Gastrocnemius medialis (tissue), 4 donors: ENCODE data around the gene STXBP4. TPM values are rescaled to one million over a fixed set of nuclear protein-coding genes. Genes with fewer than 3 reads are reported as not detected.

Source experiments
- ATAC-seq, 2 donors: fragments of 150-250 bp; one replicate each; pipeline ENCODE4 v1.9.1; 2016
- DNase-seq, 2 donors: peaks; one replicate each; pipeline ENCODE4 v3.0.0-alpha.2; 2019
- H3K27ac ChIP-seq, 4 donors: fragments of 200-600 bp; sonication (generic); 1 replicate in 1 of 4; 2 replicates in 3 of 4; pipeline ENCODE4 v1.5.1; 2016 to 2018; ENCODE audit warnings: mild to moderate bottlenecking in 2 of 4, moderate library complexity in 1 of 4
- H3K27me3 ChIP-seq, 3 donors: fragments of 200-600 bp; sonication (generic) in 2 of 3; 1 replicate in 1 of 3; 2 replicates in 2 of 3; pipeline versions ENCODE4 v1.5.1 to v1.6.0; 2016 to 2019; ENCODE audit warnings: mild to moderate bottlenecking in 1 of 3, moderate library complexity in 1 of 3
- H3K36me3 ChIP-seq, 2 donors: fragments of 200-600 bp; sonication (generic) in 1 of 2; one replicate each; pipeline ENCODE4 v1.5.1; 2017 to 2018
- H3K4me1 ChIP-seq, 2 donors: fragments of 200-600 bp; sonication (generic) in 1 of 2; one replicate each; pipeline ENCODE4 v1.5.1; 2016 to 2017; ENCODE audit warnings: mild to moderate bottlenecking in 2 of 2
- H3K4me3 ChIP-seq, 4 donors: fragments of 200-600 bp; sonication (generic) in 3 of 4; 1 replicate in 1 of 4; 2 replicates in 3 of 4; pipeline ENCODE4 v1.5.1; 2016 to 2019; ENCODE audit warnings: mild to moderate bottlenecking in 2 of 4
- H3K9me3 ChIP-seq, 3 donors: fragments of 200-600 bp; sonication (generic) in 2 of 3; 1 replicate in 1 of 3; 2 replicates in 2 of 3; pipeline ENCODE4 v1.5.1; 2016 to 2019
- POLR2A ChIP-seq, 2 donors: fragments of 450-650 bp; IDR thresholded peaks; one replicate each; pipeline ENCODE4 v1.6.1; 2017; ENCODE audit warnings: antibody characterized with exemption in 2 of 2, mild to moderate bottlenecking in 2 of 2, moderate library complexity in 2 of 2
- in situ Hi-C, 4 donors: fragments of 200-750 bp; cut with MboI; loops; one replicate each; pipeline versions ENCODE4 v1.15.0 to v1.8.0; 2017; ENCODE audit warnings: low sequenced_read_pairs in 4 of 4
- intact Hi-C: fragments of 100-400 bp; cut with DNase I; formaldehyde crosslinking; loops from one replicate; pipeline ENCODE4 v1.15.1; 2023; ENCODE audit warnings: low total_unique reads
- total RNA-seq, 4 donors: library from RNA; depleted of rRNA; stranded (reverse); fragments of >200 nt; gene quantifications; one replicate each; pipeline versions ENCODE4 v1.1.0 to v1.2.3, GENCODE V29; 2016
- TF ChIP-seq, protein P1 (sequence below), 5 experiments: fragments of 450-650 bp in 3 of 5; fragments of 200-600 bp in 2 of 5; sonication (generic) in 2 of 5; IDR thresholded peaks in 4 of 5; conservative IDR thresholded peaks in 1 of 5; 1 replicate in 4 of 5; 2 replicates in 1 of 5; pipeline ENCODE4 v1.5.1; 2016 to 2019; ENCODE audit warnings: antibody characterized with exemption in 5 of 5, mild to moderate bottlenecking in 3 of 5, moderate library complexity in 3 of 5

Gene STXBP4
- total RNA-seq, 4 donors from 2014 or later: 1.4 to 20.7 (median 9.6) TPM

DNA sequence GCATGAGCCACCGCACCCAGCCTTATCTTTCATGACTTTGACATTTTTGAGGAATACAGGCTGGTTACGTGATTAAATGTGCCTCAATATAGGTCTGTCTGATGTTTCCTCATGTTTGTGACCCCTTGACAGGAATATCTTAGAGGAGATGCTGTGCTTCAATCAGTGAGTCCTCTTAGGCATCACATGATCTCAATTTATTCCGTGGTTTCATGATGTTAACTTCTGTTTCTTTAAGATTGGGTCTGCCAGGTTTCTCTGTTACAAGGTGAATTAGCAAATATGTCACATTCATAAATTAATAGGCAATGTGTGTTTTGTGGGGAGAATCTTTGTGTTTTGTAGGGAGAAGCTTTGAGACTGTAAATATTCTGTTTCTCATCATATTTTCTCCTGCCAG lies 3.3 kb downstream of the STXBP4 start:
- H3K9me3 ChIP-seq: no peaks in the 10 kb centered on the region
- DNase-seq: no peak
- in situ Hi-C loops (no loop called here), intact Hi-C loops (no loop called here)
- H3K36me3 ChIP-seq: no peaks in the 10 kb centered on the region
- H3K27me3 ChIP-seq: no peaks in the 10 kb centered on the region
- H3K4me3 ChIP-seq: no peak overlapping the region
- no peak overlapping the region for H3K27ac ChIP-seq
- TF ChIP-seq, protein P1, sequence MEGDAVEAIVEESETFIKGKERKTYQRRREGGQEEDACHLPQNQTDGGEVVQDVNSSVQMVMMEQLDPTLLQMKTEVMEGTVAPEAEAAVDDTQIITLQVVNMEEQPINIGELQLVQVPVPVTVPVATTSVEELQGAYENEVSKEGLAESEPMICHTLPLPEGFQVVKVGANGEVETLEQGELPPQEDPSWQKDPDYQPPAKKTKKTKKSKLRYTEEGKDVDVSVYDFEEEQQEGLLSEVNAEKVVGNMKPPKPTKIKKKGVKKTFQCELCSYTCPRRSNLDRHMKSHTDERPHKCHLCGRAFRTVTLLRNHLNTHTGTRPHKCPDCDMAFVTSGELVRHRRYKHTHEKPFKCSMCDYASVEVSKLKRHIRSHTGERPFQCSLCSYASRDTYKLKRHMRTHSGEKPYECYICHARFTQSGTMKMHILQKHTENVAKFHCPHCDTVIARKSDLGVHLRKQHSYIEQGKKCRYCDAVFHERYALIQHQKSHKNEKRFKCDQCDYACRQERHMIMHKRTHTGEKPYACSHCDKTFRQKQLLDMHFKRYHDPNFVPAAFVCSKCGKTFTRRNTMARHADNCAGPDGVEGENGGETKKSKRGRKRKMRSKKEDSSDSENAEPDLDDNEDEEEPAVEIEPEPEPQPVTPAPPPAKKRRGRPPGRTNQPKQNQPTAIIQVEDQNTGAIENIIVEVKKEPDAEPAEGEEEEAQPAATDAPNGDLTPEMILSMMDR (IDR thresholded peaks at IDR 0.05 in 4 of 5, conservative IDR thresholded peaks at IDR 0.05 in 1 of 5): no peak
- TF ChIP-seq POLR2A (IDR thresholded peaks at IDR 0.05): no peak
- no peak for ATAC-seq
- H3K4me1 ChIP-seq: peaks cover 16 to 26% of the 10 kb centered on the region in 2 donors

DNA sequence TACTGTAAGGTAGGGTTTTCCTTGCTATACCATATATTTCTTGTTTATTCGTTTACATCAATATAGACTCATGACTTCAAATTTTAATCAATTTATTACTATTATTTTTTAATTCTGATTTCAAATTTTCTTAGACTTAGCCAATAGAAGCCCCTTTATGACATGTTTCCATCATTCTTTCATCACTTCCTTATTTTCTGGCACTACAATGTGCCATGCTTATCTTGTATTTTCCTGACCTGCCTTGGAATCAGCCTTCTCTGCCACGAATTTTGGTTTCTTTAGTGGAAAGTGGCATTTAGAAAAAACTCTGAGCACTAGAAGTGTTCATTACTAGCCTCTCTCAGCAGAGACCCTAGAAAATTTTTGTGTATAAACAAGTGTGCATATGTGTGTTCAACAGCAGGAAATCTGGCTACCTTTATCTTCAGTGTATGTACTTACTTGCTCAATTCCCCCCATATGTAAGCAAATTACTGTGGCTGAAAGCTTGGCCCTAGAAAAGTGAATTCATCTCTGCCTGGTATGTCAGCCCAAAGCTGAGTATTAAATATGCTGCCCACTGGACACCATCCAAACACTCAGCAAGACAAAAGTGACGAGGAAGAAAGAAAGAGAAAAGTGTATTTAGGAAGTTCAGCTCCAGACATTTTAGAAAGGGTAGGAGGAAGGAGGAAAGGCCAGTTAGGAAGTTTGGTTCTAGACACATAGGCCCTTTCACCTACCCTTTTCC lies 4.0 kb downstream of the STXBP4 start:
- Histone ChIP-seq H3K4me3 (no peak overlapping the region), H3K27me3 (no peaks in the 10 kb centered on the region), H3K36me3 (no peaks in the 10 kb centered on the region), H3K27ac (no peak overlapping the region), H3K9me3 (no peaks in the 10 kb centered on the region), H3K4me1 (peaks cover 12 to 20% of the 10 kb centered on the region in 2 donors)
- TF ChIP-seq, protein P1 (IDR thresholded peaks at IDR 0.05 in 4 of 5, conservative IDR thresholded peaks at IDR 0.05 in 1 of 5): no peak
- no peak for TF ChIP-seq POLR2A (IDR thresholded peaks at IDR 0.05)
- DNase-seq (no peak), ATAC-seq (no peak)
- intact Hi-C loops: no loop called here
- in situ Hi-C loops: no loop called here

DNA sequence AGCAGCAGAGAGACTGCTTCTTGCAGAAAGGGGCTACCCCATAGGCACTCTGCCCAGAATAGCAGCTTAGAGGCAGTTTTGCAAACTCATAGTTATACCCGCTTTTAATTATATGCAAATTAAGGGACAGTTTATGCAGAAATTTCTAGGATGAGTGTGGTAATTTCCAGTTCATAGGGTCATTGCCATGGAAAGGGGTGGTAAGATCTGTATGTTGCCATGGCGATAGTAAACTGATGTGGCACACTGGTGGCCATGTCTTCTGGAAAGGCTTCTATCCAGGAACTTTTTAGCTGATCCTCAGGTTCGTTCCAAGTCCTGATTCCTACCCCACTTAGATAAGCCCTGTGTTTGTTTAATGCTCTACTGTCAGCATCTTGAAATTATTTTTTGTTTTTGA lies 6.2 kb downstream of the STXBP4 start:
- Histone ChIP-seq H3K27me3 (no peaks in the 10 kb centered on the region), H3K4me1 (peaks cover 4 to 9% of the 10 kb centered on the region in 2 donors), H3K4me3 (no peak overlapping the region), H3K27ac (no peak overlapping the region), H3K36me3 (no peaks in the 10 kb centered on the region), H3K9me3 (no peaks in the 10 kb centered on the region)
- in situ Hi-C loops (loop anchor here in 2 of 4 donors (25.0 kb wide), 2 partner anchors 388 to 538 kb away; partner anchors contain the start of gene SMIM36 (in 1 of the 2)), intact Hi-C loops (no loop called here)
- ATAC-seq (no peak), DNase-seq (no peak)
- TF ChIP-seq, protein P1 (IDR thresholded peaks at IDR 0.05 in 4 of 5, conservative IDR thresholded peaks at IDR 0.05 in 1 of 5): no peak
- no peak for TF ChIP-seq POLR2A (IDR thresholded peaks at IDR 0.05)

DNA sequence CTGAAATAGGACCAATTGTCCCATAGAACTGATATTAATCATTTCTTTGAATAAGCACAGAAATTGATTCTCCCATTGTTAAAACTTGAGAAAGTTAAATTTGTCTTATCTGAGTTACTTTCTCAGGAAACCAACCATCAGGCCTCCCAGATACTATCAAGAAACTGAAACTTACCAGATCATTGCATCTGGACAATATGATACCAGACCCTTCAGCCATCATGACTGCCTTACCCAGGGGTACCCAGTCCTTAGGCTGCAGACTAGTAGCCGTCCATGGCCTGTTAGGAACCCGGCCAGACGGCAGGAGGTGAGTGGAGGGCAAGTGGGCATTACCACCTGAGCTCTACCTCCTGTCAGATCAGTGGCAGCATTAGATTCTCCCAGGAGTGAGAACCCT lies 7.8 kb downstream of the STXBP4 start:
- Histone ChIP-seq H3K27ac (no peak overlapping the region), H3K27me3 (no peaks in the 10 kb centered on the region), H3K4me3 (no peak overlapping the region), H3K36me3 (no peaks in the 10 kb centered on the region), H3K9me3 (no peaks in the 10 kb centered on the region), H3K4me1 (no peaks in the 10 kb centered on the region)
- ATAC-seq (no peak), DNase-seq (no peak)
- in situ Hi-C loops: loop anchor here in 2 of 4 donors (25.0 kb wide), 2 partner anchors 386 to 536 kb away; partner anchors contain the start of gene SMIM36 (in 1 of the 2)
- TF ChIP-seq POLR2A (IDR thresholded peaks at IDR 0.05): no peak
- TF ChIP-seq, protein P1 (IDR thresholded peaks at IDR 0.05 in 4 of 5, conservative IDR thresholded peaks at IDR 0.05 in 1 of 5): no peak
- intact Hi-C loops: no loop called here
